GM12878 (cell line): ENCODE results near the gene ABCC5.

Experiments used
- CBX5 ChIP-seq: sonication (generic); IDR thresholded peaks from 2 replicates; pipeline ENCODE4 v1.6.1; 2016; ENCODE audit warnings: low read depth, moderate library complexity, mild to moderate bottlenecking, inconsistent platforms
- CTCF ChIP-seq, 3 experiments: IDR thresholded peaks in 2 of 3; conservative IDR thresholded peaks in 1 of 3; 2 replicates each; pipeline ENCODE4 v1.5.1; 2011; ENCODE audit warnings: low read depth in 3 of 3, low read length in 3 of 3, mild to moderate bottlenecking in 3 of 3, control low read depth in 2 of 3, moderate library complexity in 2 of 3, inconsistent platforms in 1 of 3, mixed read lengths in 1 of 3; ENCODE audit not compliant: control insufficient read depth in 2 of 3, insufficient read depth in 1 of 3; ENCODE audit errors: extremely low read depth in 1 of 3
- EP300 ChIP-seq, 2 experiments: fragments of 150-350 bp in 1 of 2; IDR thresholded peaks; 2 replicates each; pipeline ENCODE4 v1.6.1; 2011 to 2012; ENCODE audit warnings: low read depth in 2 of 2, low read length in 2 of 2, borderline replicate concordance in 1 of 2, improper control_type of control experiment in 1 of 2, inconsistent platforms in 1 of 2; ENCODE audit not compliant: control insufficient read depth in 1 of 2
- NFIC ChIP-seq: IDR thresholded peaks from 2 replicates; pipeline ENCODE4 v1.6.1; 2012; ENCODE audit warnings: low read depth, mild to moderate bottlenecking, inconsistent platforms, low read length, moderate library complexity
- PAX8 ChIP-seq: fragments of 450-650 bp; IDR thresholded peaks from 2 replicates; pipeline ENCODE4 v1.6.1; 2017; ENCODE audit warnings: mild to moderate bottlenecking, moderate library complexity
- POLR2A ChIP-seq: IDR thresholded peaks from 2 replicates; pipeline ENCODE4 v1.6.1; 2011; ENCODE audit warnings: low read depth, mild to moderate bottlenecking, low read length
- PRDM15 ChIP-seq: fragments of 450-650 bp; formaldehyde crosslinking; IDR thresholded peaks from 2 replicates; pipeline ENCODE4 v1.4.0; 2020; ENCODE audit warnings: mild to moderate bottlenecking, moderate library complexity
- RFX5 ChIP-seq: IDR thresholded peaks from 2 replicates; pipeline ENCODE4 v1.6.1; 2011; ENCODE audit warnings: low read depth, low read length, improper control_type of control experiment
- SMC3 ChIP-seq: IDR thresholded peaks from 2 replicates; pipeline ENCODE4 v1.6.1; 2011; ENCODE audit warnings: low read length, improper control_type of control experiment, borderline replicate concordance
- TARDBP ChIP-seq: IDR thresholded peaks from 2 replicates; pipeline ENCODE4 v1.6.1; 2016; ENCODE audit warnings: borderline replicate concordance
- TCF7 ChIP-seq: IDR thresholded peaks from 2 replicates; pipeline ENCODE4 v1.6.1; 2014; ENCODE audit warnings: antibody characterized with exemption, borderline replicate concordance
- ZBED1 ChIP-seq: IDR thresholded peaks from 2 replicates; pipeline ENCODE4 v1.6.1; 2016; ENCODE audit warnings: borderline replicate concordance
- ZZZ3 ChIP-seq: IDR thresholded peaks from 2 replicates; pipeline ENCODE4 v1.6.1; 2011; ENCODE audit warnings: low read depth; ENCODE audit not compliant: control insufficient read depth, insufficient read length

GRCh38 chr3:184016169-184016570 is 1.5 kb downstream of the ABCC5 start:
- TF ChIP-seq CBX5: no peak
- no peak for TF ChIP-seq EP300 (IDR thresholded peaks at IDR 0.05; ENCODE audit: borderline replicate concordance in 1 of 2, control insufficient read depth in 1 of 2, low read depth in 2 of 2, low read length in 2 of 2)
- no peak for TF ChIP-seq TCF7
- TF ChIP-seq TARDBP: no peak
- no peak for TF ChIP-seq NFIC
- TF ChIP-seq PRDM15: no peak
- TF ChIP-seq RFX5: no peak
- TF ChIP-seq ZBED1: no peak
- TF ChIP-seq ZZZ3: no peak
- TF ChIP-seq CTCF (IDR thresholded peaks at IDR 0.05 in 2 of 3, conservative IDR thresholded peaks at IDR 0.05 in 1 of 3; ENCODE audit: control insufficient read depth in 2 of 3, extremely low read depth in 1 of 3, insufficient read depth in 1 of 3, low read depth in 3 of 3, low read length in 3 of 3): no peak
- no peak for TF ChIP-seq POLR2A
- no peak for TF ChIP-seq PAX8
- TF ChIP-seq SMC3: no peak
